GM23248 (cell line): ENCODE measurements around the gene INO80D. TPM values are rescaled to one million over a fixed set of nuclear protein-coding genes. Genes with fewer than 3 reads are reported as not detected.
"Not testable (repeated sequence)": the region's sequence is repeated elsewhere in the genome, so short reads cannot be mapped to it uniquely, and the experiment has no call there.

Experiments used
- DNase-seq: peaks from one replicate; pipeline ENCODE4 v3.0.0-alpha.2; 2015
- H2AFZ ChIP-seq: fragments of 200-600 bp; sonication (generic); 2 replicates; pipeline ENCODE4 v1.6.1; 2016; ENCODE audit warnings: antibody characterized with exemption
- H3F3A ChIP-seq: fragments of 200-600 bp; sonication (generic); 2 replicates; pipeline ENCODE4 v1.6.1; 2016; ENCODE audit warnings: mild to moderate bottlenecking, antibody characterized with exemption, mixed run types; ENCODE audit not compliant: insufficient read depth
- H3K27ac ChIP-seq: fragments of 200-600 bp; sonication (generic); 2 replicates; pipeline ENCODE4 v1.5.1; 2016; ENCODE audit warnings: mild to moderate bottlenecking
- H3K27me3 ChIP-seq: fragments of 200-600 bp; sonication (generic); replicated peaks from 2 replicates; pipeline ENCODE4 v1.6.1; 2016; ENCODE audit warnings: mild to moderate bottlenecking; ENCODE audit not compliant: insufficient read depth
- H3K36me3 ChIP-seq: fragments of 200-600 bp; sonication (generic); 2 replicates; pipeline ENCODE4 v1.6.1; 2016; ENCODE audit warnings: low read depth, mild to moderate bottlenecking
- H3K4me1 ChIP-seq: fragments of 200-600 bp; sonication (generic); 2 replicates; pipeline ENCODE4 v1.6.1; 2016; ENCODE audit warnings: mild to moderate bottlenecking; ENCODE audit not compliant: insufficient read depth
- H3K4me2 ChIP-seq: fragments of 200-600 bp; sonication (generic); one replicate; pipeline ENCODE4 v1.6.1; 2016; ENCODE audit warnings: mild to moderate bottlenecking; ENCODE audit not compliant: unreplicated experiment
- H3K4me3 ChIP-seq: fragments of 200-600 bp; sonication (generic); 2 replicates; pipeline ENCODE4 v1.5.1; 2016; ENCODE audit warnings: mild to moderate bottlenecking
- H3K79me2 ChIP-seq: fragments of 200-600 bp; sonication (generic); 2 replicates; pipeline ENCODE4 v1.6.1; 2016; ENCODE audit warnings: mild to moderate bottlenecking; ENCODE audit not compliant: insufficient read depth
- H3K9ac ChIP-seq: fragments of 200-600 bp; sonication (generic); 2 replicates; pipeline ENCODE4 v1.6.1; 2016; ENCODE audit warnings: mild to moderate bottlenecking
- H3K9me2 ChIP-seq: fragments of 200-600 bp; sonication (generic); 2 replicates; pipeline ENCODE4 v1.6.1; 2016; ENCODE audit warnings: mixed run types, mild to moderate bottlenecking, moderate library complexity; ENCODE audit not compliant: insufficient read depth
- H3K9me3 ChIP-seq: fragments of 200-600 bp; sonication (generic); one replicate; pipeline ENCODE4 v1.6.1; 2017; ENCODE audit warnings: low read depth
- H4K20me1 ChIP-seq: fragments of 200-600 bp; sonication (generic); 2 replicates; pipeline ENCODE4 v1.6.0; 2016; ENCODE audit not compliant: insufficient read depth
- EZH2 ChIP-seq: fragments of 200-600 bp; sonication (generic); IDR thresholded peaks from 2 replicates; pipeline ENCODE4 v1.6.1; 2018; ENCODE audit warnings: antibody characterized with exemption, mild to moderate bottlenecking; ENCODE audit not compliant: insufficient read depth, poor library complexity, severe bottlenecking
- EZH2phosphoT487 ChIP-seq: fragments of 200-600 bp; sonication (generic); IDR thresholded peaks from 2 replicates; pipeline ENCODE4 v1.6.1; 2018; ENCODE audit warnings: antibody characterized with exemption, moderate library complexity, mild to moderate bottlenecking, low read depth; ENCODE audit not compliant: insufficient read depth
- WGBS, 2 experiments: methylation state at CpG; one replicate each; pipeline ENCODE4 v1.1.6; 2015 to 2017; ENCODE audit warnings: low lambda C conversion rate in 2 of 2, low coverage in 1 of 2; ENCODE audit errors: missing lambda C conversion rate in 2 of 2; 5-methylcytosine and 5-hydroxymethylcytosine counted together
- in situ Hi-C: fragments of 300-500 bp; cut with MboI; formaldehyde crosslinking; loops from 2 replicates; pipeline ENCODE4 v1.15.0; 2020
- polyA plus RNA-seq: library from polyadenylated mRNA; unstranded; fragments of >200 nt; fragmentation: Nextera tagmentation; extraction: Ambion mirVana; gene quantifications from 2 replicates; pipeline ENCODE4 v1.2.1, GENCODE V29; 2016
- total RNA-seq: library from RNA; depleted of rRNA; stranded (reverse); fragments of >200 nt; shearing (Covaris generic); gene quantifications from 2 replicates; pipeline ENCODE4 v1.2.3, GENCODE V29; 2014

The INO80D gene
- total and polyA plus RNA-seq, 2 experiments from 2014 or later = 3.4 to 4.8 TPM

DNA sequence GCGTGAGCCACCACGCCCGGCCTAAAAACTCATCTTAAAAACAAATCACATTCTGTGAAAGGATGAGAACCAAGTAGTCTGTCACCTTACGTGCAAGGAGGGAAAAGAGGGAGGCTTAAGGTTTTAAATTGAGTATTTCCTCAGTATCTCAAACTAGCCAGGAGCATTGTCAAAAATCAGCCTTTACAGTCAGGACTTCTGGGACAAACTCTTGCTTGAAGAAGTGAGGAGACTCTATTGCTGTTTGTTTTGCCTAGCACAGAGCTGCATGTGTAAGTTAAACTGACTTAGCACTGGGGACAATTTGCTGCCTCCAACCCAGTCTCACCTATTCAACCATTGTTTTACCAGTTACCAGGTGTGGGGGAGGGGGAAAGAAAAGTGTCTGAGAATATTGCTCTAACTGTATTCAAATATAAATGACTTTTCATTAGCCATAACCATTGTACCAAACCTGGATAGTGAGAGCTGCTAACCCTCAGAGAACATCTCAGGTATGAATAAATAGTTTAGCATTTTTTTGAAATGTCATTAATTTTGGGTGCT is 3.6 kb downstream of the INO80D start:
- no peaks in the 10 kb centered on the region for H3K9me2 ChIP-seq
- no peak overlapping the region for H3K9ac ChIP-seq
- peak overlapping the region; percentile 99 for H3K4me2 ChIP-seq
- peaks cover 30% of the 10 kb centered on the region for H3F3A ChIP-seq
- DNase-seq = no peak
- in situ Hi-C loops = no loop called here
- H4K20me1 ChIP-seq = 0 out of 2 replicates have a peak, but pooled peaks cover 4% of the 10 kb centered on the region
- H3K9me3 ChIP-seq = no peaks in the 10 kb centered on the region
- WGBS, 2 experiments = 98 to 100% methylated on average over 4 of the region's 4 CpGs
- 0 out of 2 replicates have a peak, but pooled peaks cover 11% of the 10 kb centered on the region for H3K4me1 ChIP-seq
- no peaks in the 10 kb centered on the region for H3K36me3 ChIP-seq
- H3K79me2 ChIP-seq = peaks cover 84% of the 10 kb centered on the region
- H3K27ac ChIP-seq = no peak overlapping the region
- H3K27me3 ChIP-seq = no peaks in the 10 kb centered on the region
- TF ChIP-seq EZH2 (no peak), EZH2phosphoT487 (no peak)
- no peak overlapping the region for H3K4me3 ChIP-seq
- no peak overlapping the region for H2AFZ ChIP-seq

DNA sequence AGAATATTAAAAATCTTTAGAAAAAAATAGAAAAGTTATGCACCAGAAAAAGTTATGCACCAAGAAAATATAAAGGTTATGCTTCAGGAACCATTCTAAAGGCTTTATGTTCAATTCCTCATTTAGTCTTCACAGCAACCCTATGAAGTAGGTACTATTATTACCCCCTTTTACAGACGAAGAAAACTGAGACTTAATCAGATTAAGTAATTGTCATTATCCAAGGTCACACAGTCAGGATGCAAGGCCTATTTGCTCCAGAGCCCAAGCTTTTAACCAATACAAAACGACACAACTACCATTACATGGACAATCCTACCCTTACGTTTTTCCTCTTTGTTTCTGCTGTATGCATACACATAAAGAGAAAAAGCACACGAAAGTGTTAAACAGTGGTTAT is 5.0 kb downstream of the INO80D start:
- H3K27ac ChIP-seq = no peak overlapping the region
- in situ Hi-C loops = no loop called here
- peaks cover 90% of the 10 kb centered on the region for H3K79me2 ChIP-seq
- TF ChIP-seq EZH2 = no peak
- no peak for TF ChIP-seq EZH2phosphoT487
- no peaks in the 10 kb centered on the region for H3K27me3 ChIP-seq
- 0 out of 2 replicates have a peak, but pooled peaks cover 11% of the 10 kb centered on the region for H3K4me1 ChIP-seq
- 0 out of 2 replicates have a peak, but pooled peaks cover 4% of the 10 kb centered on the region for H4K20me1 ChIP-seq
- H2AFZ ChIP-seq = no peak overlapping the region
- DNase-seq = no peak
- H3F3A ChIP-seq = peaks cover 17% of the 10 kb centered on the region
- H3K4me3 ChIP-seq = no peak overlapping the region
- no peaks in the 10 kb centered on the region for H3K9me3 ChIP-seq
- 78 to 85% methylated on average over 4 of the region's 4 CpGs for WGBS, 2 experiments
- H3K9me2 ChIP-seq = no peaks in the 10 kb centered on the region
- no peaks in the 10 kb centered on the region for H3K36me3 ChIP-seq
- no peak overlapping the region for H3K9ac ChIP-seq
- no peak overlapping the region for H3K4me2 ChIP-seq

DNA sequence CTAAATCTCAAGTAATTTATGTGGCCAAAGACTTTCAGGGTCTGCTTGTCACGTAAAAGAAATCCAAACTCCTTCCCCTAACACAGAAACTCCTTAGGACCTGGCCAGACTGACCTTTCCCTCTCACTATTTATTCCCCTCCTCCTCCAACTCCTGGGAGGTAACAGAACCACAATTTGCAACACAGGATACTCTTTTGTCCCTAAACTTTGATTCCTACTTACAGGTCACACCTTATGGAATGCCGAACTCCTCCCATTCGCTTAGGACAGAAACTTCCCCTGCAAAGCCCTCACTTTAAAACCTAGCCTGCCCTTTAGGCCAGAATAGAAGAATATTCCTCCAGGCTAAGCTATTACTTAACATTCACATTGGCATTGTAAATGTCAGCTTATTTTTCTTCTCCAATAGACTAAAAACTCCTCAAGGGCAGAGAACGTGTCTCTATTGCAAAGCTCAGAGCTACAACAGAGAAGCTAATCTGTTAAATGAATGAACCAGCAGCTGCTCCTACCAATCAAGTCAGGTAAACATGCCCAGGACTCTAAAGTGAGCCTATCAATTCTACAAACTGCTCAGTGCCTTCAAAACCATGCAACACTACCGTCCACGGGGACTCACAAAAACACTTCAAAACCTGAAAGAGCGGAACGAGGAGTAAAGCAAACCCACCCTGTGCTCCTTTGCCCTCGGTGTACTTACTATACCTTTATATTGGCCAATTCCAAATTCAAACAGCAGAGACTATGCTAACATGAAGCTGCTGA is 6.1 kb downstream of the INO80D start:
- H3K27me3 ChIP-seq = no peaks in the 10 kb centered on the region
- no peaks in the 10 kb centered on the region for H3K9me2 ChIP-seq
- peaks cover 16% of the 10 kb centered on the region for H3F3A ChIP-seq
- peaks cover 100% of the 10 kb centered on the region for H3K79me2 ChIP-seq
- WGBS, 2 experiments = 78 to 94% methylated on average over 8 to 9 of the region's 9 CpGs
- H3K4me3 ChIP-seq = no peak overlapping the region
- H3K36me3 ChIP-seq = no peaks in the 10 kb centered on the region
- in situ Hi-C loops = no loop called here
- 0 out of 2 replicates have a peak, but pooled peaks cover 4% of the 10 kb centered on the region for H4K20me1 ChIP-seq
- H3K9me3 ChIP-seq = no peaks in the 10 kb centered on the region
- H2AFZ ChIP-seq = no peak overlapping the region
- no peak for DNase-seq
- H3K27ac ChIP-seq = no peak overlapping the region
- H3K9ac ChIP-seq = no peak overlapping the region
- TF ChIP-seq EZH2phosphoT487 (no peak), EZH2 (no peak)
- H3K4me1 ChIP-seq = 0 out of 2 replicates have a peak, but pooled peaks cover 11% of the 10 kb centered on the region
- no peak overlapping the region for H3K4me2 ChIP-seq

DNA sequence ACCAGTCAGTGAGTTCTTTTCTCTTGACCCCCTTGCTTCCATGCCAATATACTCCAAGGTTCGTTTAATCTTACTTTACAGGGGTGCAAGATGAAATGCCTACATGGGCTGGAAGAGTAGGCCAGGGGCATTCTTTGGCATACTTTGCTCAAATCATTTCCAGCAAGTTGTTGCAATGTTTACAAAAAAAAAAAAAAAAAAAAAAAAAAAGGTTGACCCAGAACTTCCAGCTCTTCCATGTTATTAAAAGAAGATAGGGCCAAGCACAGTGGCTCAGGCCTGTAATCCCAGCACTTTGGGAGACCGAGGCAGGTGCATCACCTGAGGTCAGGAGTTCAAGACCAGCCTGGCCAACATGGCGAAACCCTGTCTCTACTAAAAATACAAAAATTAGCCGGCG is 8.1 kb downstream of the INO80D start:
- H3K4me3 ChIP-seq, H3K27ac ChIP-seq, H3K4me2 ChIP-seq, H4K20me1 ChIP-seq, H3K9ac ChIP-seq, H3K4me1 ChIP-seq, in situ Hi-C loops, H3K9me3 ChIP-seq, H3K36me3 ChIP-seq, H3K27me3 ChIP-seq, H2AFZ ChIP-seq, H3K9me2 ChIP-seq, H3F3A ChIP-seq, DNase-seq: not testable (repeated sequence)
- peaks cover 100% of the 10 kb centered on the region for H3K79me2 ChIP-seq
- WGBS, 2 experiments = 95 to 99% methylated on average over 5 of the region's 5 CpGs
